Astrocyte of the cerebellum (primary cell): ENCODE results near the gene USP35.

Source experiments
- DNase-seq: peaks from one replicate; pipeline ENCODE4 v3.0.0-alpha.2; 2011; ENCODE audit warnings: low read depth
- H3K4me3 ChIP-seq: 2 replicates; pipeline ENCODE4 v1.5.1; 2011; ENCODE audit warnings: mild to moderate bottlenecking, low read depth, low read length, moderate library complexity
- in situ Hi-C: cut with HindIII; loops from 2 replicates; pipeline ENCODE4 v1.10.0; 2017; ENCODE audit warnings: low sequenced_read_pairs
- TF ChIP-seq, protein P1 (sequence below): IDR thresholded peaks from 2 replicates; pipeline ENCODE4 v1.5.1; 2012; ENCODE audit warnings: low read length, low read depth, moderate library complexity, mild to moderate bottlenecking; ENCODE audit errors: missing control alignments

USP35 gene

DNA sequence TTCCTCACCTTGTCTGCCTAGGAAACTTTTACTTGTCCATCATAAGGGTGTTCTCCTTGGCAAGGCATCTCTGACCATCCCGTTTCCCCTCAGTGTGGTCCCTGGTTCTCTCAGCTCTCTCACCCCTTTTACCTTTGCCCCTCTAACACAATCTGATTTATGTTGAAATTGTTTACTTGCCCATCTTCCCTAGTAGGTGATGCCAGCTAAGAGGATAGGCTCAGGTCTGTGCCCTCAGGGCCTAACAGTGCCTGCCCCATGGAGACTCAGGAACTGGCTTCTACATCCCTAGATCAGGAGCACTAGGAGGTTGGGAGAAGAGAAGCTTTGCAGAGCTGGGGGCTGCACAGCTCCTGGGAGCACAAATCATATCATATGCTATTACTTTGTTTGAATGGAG, 28.2 kb upstream of the USP35 start:
- TF ChIP-seq, protein P1, sequence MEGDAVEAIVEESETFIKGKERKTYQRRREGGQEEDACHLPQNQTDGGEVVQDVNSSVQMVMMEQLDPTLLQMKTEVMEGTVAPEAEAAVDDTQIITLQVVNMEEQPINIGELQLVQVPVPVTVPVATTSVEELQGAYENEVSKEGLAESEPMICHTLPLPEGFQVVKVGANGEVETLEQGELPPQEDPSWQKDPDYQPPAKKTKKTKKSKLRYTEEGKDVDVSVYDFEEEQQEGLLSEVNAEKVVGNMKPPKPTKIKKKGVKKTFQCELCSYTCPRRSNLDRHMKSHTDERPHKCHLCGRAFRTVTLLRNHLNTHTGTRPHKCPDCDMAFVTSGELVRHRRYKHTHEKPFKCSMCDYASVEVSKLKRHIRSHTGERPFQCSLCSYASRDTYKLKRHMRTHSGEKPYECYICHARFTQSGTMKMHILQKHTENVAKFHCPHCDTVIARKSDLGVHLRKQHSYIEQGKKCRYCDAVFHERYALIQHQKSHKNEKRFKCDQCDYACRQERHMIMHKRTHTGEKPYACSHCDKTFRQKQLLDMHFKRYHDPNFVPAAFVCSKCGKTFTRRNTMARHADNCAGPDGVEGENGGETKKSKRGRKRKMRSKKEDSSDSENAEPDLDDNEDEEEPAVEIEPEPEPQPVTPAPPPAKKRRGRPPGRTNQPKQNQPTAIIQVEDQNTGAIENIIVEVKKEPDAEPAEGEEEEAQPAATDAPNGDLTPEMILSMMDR = no peak
- in situ Hi-C loops = no loop called here
- no peak overlapping the region for H3K4me3 ChIP-seq
- no peak for DNase-seq

- in situ Hi-C loops = no loop called here
- TF ChIP-seq, protein P1 = no peak
- DNase-seq = no peak
- H3K4me3 ChIP-seq = no peak overlapping the region
Measured at GRCh38 chr11:78161346-78161745, 27.4 kb upstream of the USP35 start.

- TF ChIP-seq, protein P1 = no peak
- in situ Hi-C loops = no loop called here
- no peak overlapping the region for H3K4me3 ChIP-seq
- DNase-seq = no peak
Measured at GRCh38 chr11:78161962-78162371, 26.8 kb upstream of the USP35 start.

DNA sequence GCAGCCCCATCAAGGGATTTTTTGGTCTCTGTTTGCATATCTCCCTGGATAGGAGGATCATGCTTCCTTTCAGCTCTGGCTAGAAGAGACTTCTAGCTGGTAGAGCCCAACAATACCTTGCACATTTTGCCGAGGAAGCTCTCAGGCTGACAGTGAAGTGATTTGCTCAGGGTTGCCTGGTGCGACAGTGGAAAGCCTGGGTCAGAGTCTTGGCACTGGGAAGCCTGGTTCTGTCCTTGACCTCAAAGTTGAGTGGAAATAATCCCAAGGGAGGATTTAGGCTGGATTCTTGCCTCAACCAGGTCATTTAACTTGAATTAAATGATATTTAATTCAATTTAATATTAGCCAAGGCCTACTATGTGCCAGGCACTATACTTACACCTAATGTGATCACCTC, 24.9 kb upstream of the USP35 start:
- H3K4me3 ChIP-seq = no peak overlapping the region
- DNase-seq = no peak
- in situ Hi-C loops = no loop called here
- TF ChIP-seq, protein P1 = no peak

GRCh38 chr11:78164471-78164870, 24.2 kb upstream of the USP35 start:
- no peak overlapping the region for H3K4me3 ChIP-seq
- DNase-seq = no peak
- in situ Hi-C loops = no loop called here
- TF ChIP-seq, protein P1 = no peak

DNA sequence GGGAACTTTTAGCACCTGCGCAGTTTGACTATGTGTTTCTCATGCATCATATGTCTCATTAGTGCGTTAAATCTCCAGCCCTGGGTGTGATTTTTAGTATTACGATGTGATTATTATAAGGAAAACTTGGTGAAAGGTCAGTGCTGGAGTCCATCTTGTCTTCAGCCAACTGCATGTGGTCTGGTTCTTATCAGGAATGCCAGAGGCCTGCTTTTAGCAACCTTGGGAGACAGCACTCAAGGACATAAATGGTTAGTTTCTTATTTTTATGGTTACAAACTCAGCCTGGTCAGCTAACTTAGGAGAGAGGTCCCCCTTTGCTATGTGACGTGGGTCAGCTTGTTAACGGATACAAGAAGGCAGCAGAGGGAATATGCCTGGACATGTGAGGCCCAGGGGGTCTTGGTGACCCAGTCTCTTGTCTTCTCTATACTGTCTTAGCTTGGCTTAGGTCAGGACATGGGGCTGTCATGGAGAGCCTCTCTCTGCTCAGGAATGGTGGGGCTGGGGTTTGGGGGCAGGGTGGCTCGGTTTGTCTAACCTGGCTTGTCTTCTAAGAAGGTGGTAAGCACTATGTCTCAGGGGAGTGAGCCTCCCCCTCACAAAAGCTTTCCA, 21.8 kb upstream of the USP35 start:
- no peak overlapping the region for H3K4me3 ChIP-seq
- in situ Hi-C loops = no loop called here
- TF ChIP-seq, protein P1 = no peak
- DNase-seq = no peak
